Type B pancreatic cell (in vitro differentiated cells): ENCODE measurements around the gene ARSG. TPM values are rescaled to one million over a fixed set of nuclear protein-coding genes. Genes with fewer than 3 reads are reported as not detected.
"Not testable (repeated sequence)": the region's sequence is repeated elsewhere in the genome, so short reads cannot be mapped to it uniquely, and the experiment has no call there.

Experiments used
- DNase-seq: peaks from one replicate; pipeline ENCODE4 v3.0.0; 2021; ENCODE audit warnings: mixed read lengths; ENCODE audit not compliant: unreplicated experiment; ENCODE audit errors: extremely low spot score
- H3K27ac Mint-ChIP-seq: 2 replicates; pipeline ENCODE4 v1.8.0; 2021; ENCODE audit warnings: mild to moderate bottlenecking, mixed read lengths
- H3K27me3 Mint-ChIP-seq: 2 replicates; pipeline ENCODE4 v1.8.0; 2021; ENCODE audit warnings: mixed read lengths
- H3K36me3 Mint-ChIP-seq: 2 replicates; pipeline ENCODE4 v1.8.0; 2021; ENCODE audit warnings: mixed read lengths
- H3K4me1 Mint-ChIP-seq: one replicate; pipeline ENCODE4 v1.8.0; 2021; ENCODE audit warnings: mixed read lengths; ENCODE audit not compliant: unreplicated experiment
- H3K4me3 Mint-ChIP-seq: 2 replicates; pipeline ENCODE4 v1.8.0; 2021; ENCODE audit warnings: mild to moderate bottlenecking, mixed read lengths
- H3K9me3 Mint-ChIP-seq: 2 replicates; pipeline ENCODE4 v1.8.0; 2021; ENCODE audit warnings: mixed read lengths
- total RNA-seq: library from RNA; stranded (reverse); gene quantifications from 2 replicates; pipeline ENCODE4 v1.2.1, GENCODE V29; 2021; ENCODE audit warnings: low replicate concordance
- TF ChIP-seq, protein P1 (sequence below): fragments of 200-600 bp; sonication (generic); conservative IDR thresholded peaks from 2 replicates; pipeline ENCODE4 v1.5.0; 2021; ENCODE audit warnings: antibody characterized with exemption, mild to moderate bottlenecking

Gene ARSG
- total RNA-seq, 1 donor from 2014 or later: 4.1 TPM

DNA sequence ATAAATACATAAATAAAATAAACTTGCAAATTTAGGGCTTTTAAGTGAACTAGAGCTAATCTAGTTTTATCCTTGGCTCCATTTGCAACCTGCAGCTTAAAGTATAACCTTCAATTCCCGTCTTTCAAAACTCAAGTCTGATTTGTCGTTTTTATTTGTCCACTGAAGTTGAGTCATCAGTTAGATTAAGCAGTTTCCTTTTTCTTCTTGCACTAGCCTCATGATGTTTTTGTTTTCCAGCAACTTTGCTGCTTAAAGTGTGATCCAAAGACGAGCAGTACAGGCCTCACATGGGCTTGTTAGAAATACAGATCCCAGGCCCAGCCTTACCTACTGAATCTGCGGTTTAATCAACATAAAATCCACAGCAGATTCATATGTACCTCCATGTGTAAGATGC, 13.8 kb downstream of the ARSG start:
- Mint-ChIP-seq H3K36me3 (peaks cover 3% of the 10 kb centered on the region), H3K4me1 (peaks cover 8% of the 10 kb centered on the region), H3K4me3 (no peak overlapping the region), H3K27me3 (no peaks in the 10 kb centered on the region), H3K27ac (no peak overlapping the region), H3K9me3 (no peaks in the 10 kb centered on the region)
- no peak for DNase-seq
- TF ChIP-seq, protein P1, sequence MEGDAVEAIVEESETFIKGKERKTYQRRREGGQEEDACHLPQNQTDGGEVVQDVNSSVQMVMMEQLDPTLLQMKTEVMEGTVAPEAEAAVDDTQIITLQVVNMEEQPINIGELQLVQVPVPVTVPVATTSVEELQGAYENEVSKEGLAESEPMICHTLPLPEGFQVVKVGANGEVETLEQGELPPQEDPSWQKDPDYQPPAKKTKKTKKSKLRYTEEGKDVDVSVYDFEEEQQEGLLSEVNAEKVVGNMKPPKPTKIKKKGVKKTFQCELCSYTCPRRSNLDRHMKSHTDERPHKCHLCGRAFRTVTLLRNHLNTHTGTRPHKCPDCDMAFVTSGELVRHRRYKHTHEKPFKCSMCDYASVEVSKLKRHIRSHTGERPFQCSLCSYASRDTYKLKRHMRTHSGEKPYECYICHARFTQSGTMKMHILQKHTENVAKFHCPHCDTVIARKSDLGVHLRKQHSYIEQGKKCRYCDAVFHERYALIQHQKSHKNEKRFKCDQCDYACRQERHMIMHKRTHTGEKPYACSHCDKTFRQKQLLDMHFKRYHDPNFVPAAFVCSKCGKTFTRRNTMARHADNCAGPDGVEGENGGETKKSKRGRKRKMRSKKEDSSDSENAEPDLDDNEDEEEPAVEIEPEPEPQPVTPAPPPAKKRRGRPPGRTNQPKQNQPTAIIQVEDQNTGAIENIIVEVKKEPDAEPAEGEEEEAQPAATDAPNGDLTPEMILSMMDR: no peak

DNA sequence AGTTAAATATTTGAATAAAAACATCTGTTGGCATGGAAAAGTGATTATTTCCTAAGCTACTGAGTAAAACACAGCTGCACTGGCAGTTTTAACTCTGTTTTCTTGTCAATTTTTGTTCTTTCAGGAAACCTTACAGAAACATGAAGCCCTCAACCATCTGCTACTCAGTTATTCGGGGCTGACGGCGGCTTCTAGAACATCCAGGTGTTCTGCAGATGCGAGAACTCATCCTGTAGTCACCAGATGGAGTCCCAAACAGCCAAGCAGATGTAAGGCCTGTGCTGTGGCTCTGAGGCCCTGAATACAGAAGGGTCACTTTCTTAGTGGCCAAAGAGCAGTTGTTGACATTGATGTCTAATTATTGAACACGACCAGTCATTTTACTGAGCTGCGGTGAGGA, 15.5 kb downstream of the ARSG start:
- Mint-ChIP-seq H3K9me3 (no peaks in the 10 kb centered on the region), H3K36me3 (peaks cover 3% of the 10 kb centered on the region), H3K4me3 (no peak overlapping the region), H3K4me1 (peaks cover 2% of the 10 kb centered on the region), H3K27ac (no peak overlapping the region), H3K27me3 (no peaks in the 10 kb centered on the region)
- no peak for DNase-seq
- TF ChIP-seq, protein P1: no peak

DNA sequence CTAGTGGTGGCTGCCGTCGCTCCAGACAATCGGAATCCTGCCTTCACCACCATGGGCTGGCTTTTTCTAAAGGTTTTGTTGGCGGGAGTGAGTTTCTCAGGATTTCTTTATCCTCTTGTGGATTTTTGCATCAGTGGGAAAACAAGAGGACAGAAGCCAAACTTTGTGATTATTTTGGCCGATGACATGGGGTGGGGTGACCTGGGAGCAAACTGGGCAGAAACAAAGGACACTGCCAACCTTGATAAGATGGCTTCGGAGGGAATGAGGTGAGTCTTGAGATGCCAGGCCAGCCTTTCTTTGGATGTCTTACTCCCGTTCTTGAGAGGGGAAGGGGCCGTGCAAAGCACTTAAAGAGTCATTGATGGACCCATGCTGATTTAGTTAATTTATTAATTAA, 16.1 kb downstream of the ARSG start:
- no peaks in the 10 kb centered on the region for H3K27me3 Mint-ChIP-seq
- DNase-seq: no peak
- H3K36me3 Mint-ChIP-seq: peaks cover 3% of the 10 kb centered on the region
- no peak overlapping the region for H3K4me3 Mint-ChIP-seq
- TF ChIP-seq, protein P1: no peak
- H3K27ac Mint-ChIP-seq: no peak overlapping the region
- H3K4me1 Mint-ChIP-seq: peaks cover 3% of the 10 kb centered on the region
- H3K9me3 Mint-ChIP-seq: no peaks in the 10 kb centered on the region

- not testable (repeated sequence) for H3K27ac Mint-ChIP-seq, H3K4me3 Mint-ChIP-seq, H3K27me3 Mint-ChIP-seq
Measured at GRCh38 chr17:68308486-68308885, 17.2 kb downstream of the ARSG start.

DNA sequence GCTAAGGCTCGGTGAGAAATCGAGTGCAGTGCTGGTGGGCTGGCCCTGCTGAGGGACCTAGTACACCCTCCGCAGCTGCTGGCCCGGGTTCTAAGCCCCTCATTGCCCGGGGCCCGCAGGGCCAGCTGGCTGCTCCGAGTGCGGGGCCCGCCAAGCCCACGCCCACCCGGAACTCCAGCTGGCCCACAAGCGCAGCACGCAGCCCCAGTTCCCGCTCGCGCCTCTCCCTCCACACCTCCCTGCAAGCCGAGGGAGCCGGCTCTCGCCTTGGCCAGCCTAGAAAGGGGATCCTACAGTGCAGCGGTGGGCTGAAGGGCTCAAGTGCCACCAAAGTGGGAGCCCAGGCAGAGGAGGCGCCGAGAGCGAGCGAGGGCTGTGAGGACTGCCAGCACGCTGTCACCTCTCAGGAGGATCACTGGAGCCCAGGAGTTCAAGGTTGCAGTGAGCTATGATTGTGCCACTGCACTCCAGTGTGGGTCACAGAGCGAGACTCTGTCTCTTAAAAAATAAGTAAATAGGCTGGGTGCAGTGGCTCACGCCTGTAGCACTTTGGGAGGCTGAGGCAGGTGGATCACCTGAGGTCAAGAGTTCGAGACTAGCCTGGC, 17.9 kb downstream of the ARSG start:
- not testable (repeated sequence) for H3K4me1 Mint-ChIP-seq, H3K27ac Mint-ChIP-seq, DNase-seq, H3K9me3 Mint-ChIP-seq, H3K27me3 Mint-ChIP-seq, H3K4me3 Mint-ChIP-seq, H3K36me3 Mint-ChIP-seq

More at GRCh38 chr17:68308486-68308885, 17.2 kb downstream of the ARSG start:
- not testable (repeated sequence) for H3K4me1 Mint-ChIP-seq, DNase-seq, H3K9me3 Mint-ChIP-seq, H3K36me3 Mint-ChIP-seq

DNA sequence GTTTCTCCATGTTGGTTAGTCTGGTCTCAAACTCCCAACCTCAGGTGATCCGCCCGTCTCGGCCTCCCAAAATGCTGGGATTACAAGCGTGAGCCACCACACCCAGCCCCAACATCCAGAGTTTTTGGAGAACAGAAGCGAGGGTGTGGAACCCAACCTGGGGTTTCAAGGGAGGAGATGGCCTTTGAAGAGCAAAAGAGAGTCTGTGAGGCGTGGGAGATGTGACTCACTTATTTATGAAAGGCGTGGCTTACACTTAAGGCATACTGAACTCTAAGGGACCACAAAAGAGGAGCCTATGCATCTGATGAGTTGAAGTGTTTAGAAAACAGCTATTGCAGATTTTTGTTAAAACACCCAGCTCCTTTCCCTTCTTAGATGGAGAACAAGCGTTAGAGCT, 18.9 kb downstream of the ARSG start:
- H3K27ac Mint-ChIP-seq: no peak overlapping the region
- H3K36me3 Mint-ChIP-seq: peaks cover 3% of the 10 kb centered on the region
- no peaks in the 10 kb centered on the region for H3K9me3 Mint-ChIP-seq
- TF ChIP-seq, protein P1: no peak
- DNase-seq: no peak
- H3K4me3 Mint-ChIP-seq: no peak overlapping the region
- H3K4me1 Mint-ChIP-seq: peaks cover 6% of the 10 kb centered on the region
- no peaks in the 10 kb centered on the region for H3K27me3 Mint-ChIP-seq
